SH-SY5Y (cell line): ENCODE data around the gene CTNNB1.

Experiments used
- GATA2 ChIP-seq: IDR thresholded peaks from 2 replicates; pipeline ENCODE4 v1.6.1; 2011; ENCODE audit warnings: mild to moderate bottlenecking, low read depth, low read length
- GATA3 ChIP-seq: IDR thresholded peaks from 2 replicates; pipeline ENCODE4 v1.6.1; 2011; ENCODE audit warnings: low read depth, mild to moderate bottlenecking, low read length, moderate library complexity

The CTNNB1 gene

GRCh38 chr3:41198950-41199865, at the start of gene CTNNB1:
TSS of gene CTNNB1 (plus strand) at chr3:41199505. CDS start at chr3:41224069, 24,564 bp downstream.
- TF ChIP-seq GATA3 (no peak), GATA2 (no peak)

- TF ChIP-seq GATA3 = no peak
- TF ChIP-seq GATA2 = no peak
Observed at GRCh38 chr3:41155834-41156233, 43.5 kb upstream of the CTNNB1 start.

- TF ChIP-seq GATA2 = no peak
- no peak for TF ChIP-seq GATA3
Observed at GRCh38 chr3:41158947-41159346, 40.4 kb upstream of the CTNNB1 start.

GRCh38 chr3:41159588-41160189, 39.6 kb upstream of the CTNNB1 start:
- no peak for TF ChIP-seq GATA3
- no peak for TF ChIP-seq GATA2

- TF ChIP-seq GATA2 (no peak), GATA3 (no peak)
Observed at GRCh38 chr3:41162541-41162940, 36.8 kb upstream of the CTNNB1 start.

- TF ChIP-seq GATA3 (no peak), GATA2 (no peak)
Observed at GRCh38 chr3:41163006-41163405, 36.3 kb upstream of the CTNNB1 start.

GRCh38 chr3:41163421-41163820, 35.9 kb upstream of the CTNNB1 start:
- TF ChIP-seq GATA2 (no peak), GATA3 (no peak)

- no peak for TF ChIP-seq GATA2
- no peak for TF ChIP-seq GATA3
Observed at GRCh38 chr3:41164777-41165176, 34.5 kb upstream of the CTNNB1 start.

GRCh38 chr3:41167722-41168497, 31.4 kb upstream of the CTNNB1 start:
- TF ChIP-seq GATA2 (no peak), GATA3 (no peak)

GRCh38 chr3:41169023-41169422, 30.3 kb upstream of the CTNNB1 start:
- no peak for TF ChIP-seq GATA3
- TF ChIP-seq GATA2 = no peak

GRCh38 chr3:41173926-41174885, 25.1 kb upstream of the CTNNB1 start:
- no peak for TF ChIP-seq GATA2
- no peak for TF ChIP-seq GATA3

- TF ChIP-seq GATA3 (no peak), GATA2 (no peak)
Observed at GRCh38 chr3:41175365-41175764, 23.9 kb upstream of the CTNNB1 start.

- TF ChIP-seq GATA3 (no peak), GATA2 (no peak)
Observed at GRCh38 chr3:41176596-41176995, 22.7 kb upstream of the CTNNB1 start.
